SW 1271 (cell line): Measurements from ENCODE around the gene HIVEP2.

Experiments used
- DNase-seq, 2 experiments: peaks; one replicate each; lab custom pipeline; 2025; lab: John Stamatoyannopoulos, UW

Gene HIVEP2

GRCh38 chr6:142925575-142926110 is 19.3 kb downstream of the HIVEP2 start:
- DNase-seq = no peak

GRCh38 chr6:142918339-142919042 is 26.5 kb downstream of the HIVEP2 start:
- DNase-seq = no peak

GRCh38 chr6:142916881-142917280 is 28.1 kb downstream of the HIVEP2 start:
- no peak for DNase-seq

- DNase-seq = no peak
These were observed 29.9 kb downstream of the HIVEP2 start for GRCh38 chr6:142914937-142915697.

DNA sequence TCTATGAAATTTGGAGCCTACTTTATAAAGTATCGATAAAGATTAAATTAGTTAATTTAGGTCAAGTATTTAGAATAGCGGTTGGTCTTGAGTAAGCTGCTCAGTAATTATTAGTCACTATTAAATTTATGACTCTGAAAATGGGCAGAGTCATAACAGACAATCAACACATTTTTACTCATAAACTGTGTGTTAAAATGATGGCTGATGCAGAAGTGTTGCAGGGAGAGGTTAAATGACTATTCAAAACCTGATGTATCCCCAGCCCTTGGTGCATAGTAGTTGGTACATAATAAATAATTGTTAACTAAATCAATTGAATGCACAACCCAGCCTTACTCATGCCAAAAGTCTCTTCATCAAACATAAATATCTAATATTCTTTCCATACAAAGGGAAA is 30.6 kb downstream of the HIVEP2 start:
- DNase-seq = no peak

DNA sequence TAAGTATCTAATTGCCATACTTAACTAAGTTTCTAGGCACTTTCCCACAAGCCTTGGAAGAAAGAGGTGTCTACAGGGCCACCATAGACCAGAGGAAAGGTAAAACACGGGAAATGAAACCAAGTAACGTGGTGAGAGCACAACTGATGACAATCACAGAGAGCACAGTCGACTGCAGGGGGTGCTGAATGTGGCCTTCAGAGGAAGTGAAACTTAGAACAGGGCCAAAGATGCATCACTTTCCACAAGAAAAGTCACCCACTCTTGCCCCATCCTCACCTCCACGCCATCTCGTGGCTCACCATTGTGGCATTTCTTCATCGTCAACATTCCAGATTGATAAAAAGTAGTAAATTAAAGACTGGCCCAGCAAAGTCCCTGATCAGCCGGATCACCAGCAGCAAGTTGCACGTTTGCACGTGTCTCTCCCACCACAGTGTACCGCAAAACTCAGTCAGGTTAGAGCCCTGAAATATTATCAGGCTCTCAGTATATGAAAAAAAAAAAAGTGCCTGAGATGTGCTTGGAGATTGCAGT is 31.4 kb downstream of the HIVEP2 start:
- DNase-seq = no peak

DNA sequence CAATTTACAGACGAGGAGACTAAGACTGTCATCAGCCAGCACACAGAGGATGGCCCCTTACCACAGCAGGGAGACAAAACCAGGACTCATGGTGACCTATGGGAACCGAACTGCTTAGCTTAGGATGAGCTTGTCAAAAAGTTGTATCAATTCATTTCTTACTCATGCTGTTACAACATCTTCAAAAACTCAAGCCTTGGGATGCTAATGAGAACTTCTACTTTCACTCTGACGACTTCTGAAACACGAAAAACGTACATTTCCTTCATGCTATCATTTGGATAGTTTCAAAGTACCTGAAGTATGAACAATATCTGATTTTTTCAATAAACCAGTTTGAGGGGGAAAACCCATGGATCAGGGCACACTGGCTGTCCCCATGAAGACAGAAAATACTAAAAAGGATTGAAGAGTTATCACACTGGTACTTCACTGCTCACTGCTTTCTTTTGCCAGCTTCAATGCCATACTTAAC is 31.9 kb downstream of the HIVEP2 start:
- no peak for DNase-seq

- no peak for DNase-seq
These were observed 32.9 kb downstream of the HIVEP2 start for GRCh38 chr6:142912125-142912524.

DNA sequence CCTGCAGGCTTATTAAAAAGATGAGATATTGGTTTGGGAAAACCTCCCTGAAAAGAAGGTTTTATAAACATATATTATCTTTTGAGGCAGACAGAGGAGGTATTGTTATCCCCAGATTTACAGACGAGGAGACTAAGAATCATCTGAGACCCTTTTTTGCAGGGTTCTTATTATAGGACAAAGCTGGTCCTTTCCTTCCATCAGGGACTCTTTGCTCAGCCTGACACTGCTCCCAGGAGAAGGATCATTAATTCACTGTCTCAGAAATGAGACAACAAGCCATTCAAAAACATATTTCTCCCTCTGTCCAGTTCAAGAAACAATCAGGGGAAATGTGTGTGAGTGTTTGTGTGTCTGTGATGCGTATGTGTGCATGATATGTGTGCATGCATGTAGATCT is 33.5 kb downstream of the HIVEP2 start:
- no peak for DNase-seq

DNA sequence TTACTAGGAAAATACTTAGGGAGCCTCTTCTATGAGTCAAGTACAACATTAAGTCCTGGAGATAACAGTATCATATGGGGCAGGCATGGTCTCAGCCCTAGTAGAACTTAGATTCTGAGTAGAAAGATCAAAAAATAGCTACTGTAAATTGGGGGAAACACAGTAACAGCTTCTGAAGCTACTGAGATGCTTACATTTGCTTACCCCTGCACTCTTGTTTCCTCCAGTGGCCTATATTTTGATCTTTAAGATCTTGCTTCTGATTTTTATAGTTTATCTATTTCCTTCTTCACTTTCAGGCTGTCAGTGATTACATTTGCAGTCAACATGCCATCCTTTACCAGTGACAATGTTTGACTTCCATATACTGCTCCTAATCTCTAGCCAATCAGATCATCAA is 35.3 kb downstream of the HIVEP2 start:
- no peak for DNase-seq

- no peak for DNase-seq
These were observed 36.7 kb downstream of the HIVEP2 start for GRCh38 chr6:142908235-142908634.

- no peak for DNase-seq
These were observed 37.4 kb downstream of the HIVEP2 start for GRCh38 chr6:142907544-142907943.

DNA sequence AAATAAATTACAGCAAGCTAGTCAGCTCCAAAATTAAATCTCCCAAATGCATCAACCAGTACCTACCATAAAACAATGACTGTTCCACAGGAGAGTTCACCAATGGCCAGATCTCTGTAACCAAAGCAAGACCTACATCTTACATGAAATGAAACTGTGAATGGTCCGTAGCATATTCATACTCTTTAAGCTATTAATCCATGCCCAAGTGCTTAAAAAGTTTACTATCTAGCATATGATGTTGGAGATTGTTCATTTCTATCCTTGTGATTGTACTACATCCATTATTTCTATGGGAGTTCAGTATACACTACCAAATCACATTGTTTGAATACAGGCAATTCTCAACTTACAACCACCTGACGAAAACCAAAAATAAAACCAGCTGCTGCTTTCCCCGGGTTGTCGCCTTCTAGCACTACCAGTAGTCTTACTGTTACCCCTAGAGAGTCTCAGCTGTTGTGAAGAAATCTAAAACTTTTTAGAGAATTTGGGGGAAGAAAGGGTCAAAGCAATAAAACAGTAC is 38.0 kb downstream of the HIVEP2 start:
- DNase-seq = no peak

DNA sequence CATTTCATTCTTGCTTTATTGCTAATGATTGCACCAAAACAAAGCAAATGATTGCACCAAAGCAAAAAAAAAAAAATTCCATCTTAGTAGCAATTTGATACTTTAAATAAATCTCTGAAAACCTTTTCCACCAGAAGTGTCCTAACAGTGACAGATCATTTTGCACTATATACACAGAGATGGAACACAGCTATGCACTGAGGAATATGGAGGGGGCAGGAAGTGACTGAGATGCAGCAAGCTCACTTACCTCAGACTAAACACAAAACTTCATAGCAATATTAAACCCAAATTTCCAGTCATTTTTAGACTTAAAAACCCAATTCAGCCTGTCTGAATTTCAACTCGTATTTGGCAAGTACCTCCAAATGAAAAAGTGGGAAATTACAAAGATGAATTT is 41.2 kb downstream of the HIVEP2 start:
- peak in 1 of 2 experiments; percentile 35 for DNase-seq

DNA sequence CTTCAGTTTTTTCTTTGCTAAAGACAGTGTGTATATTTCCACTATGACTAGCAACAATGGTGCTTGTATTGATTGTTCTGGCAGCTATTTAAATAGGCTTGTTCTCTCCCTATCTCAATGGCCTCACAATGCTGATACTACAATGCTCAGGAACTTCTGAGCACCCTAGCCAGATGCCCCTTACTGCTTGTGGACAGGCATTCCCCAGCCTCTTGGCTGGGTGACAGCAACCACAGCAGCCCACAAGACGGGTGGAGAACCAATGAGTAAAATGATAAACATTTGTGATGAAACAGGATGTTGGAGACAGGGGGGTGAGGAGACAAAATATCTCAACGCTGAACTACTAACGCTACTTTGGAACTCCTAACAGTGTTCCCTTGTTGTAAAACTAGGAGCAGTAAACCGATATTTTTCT is 42.3 kb downstream of the HIVEP2 start:
- DNase-seq = peak; percentile 91 to 97

DNA sequence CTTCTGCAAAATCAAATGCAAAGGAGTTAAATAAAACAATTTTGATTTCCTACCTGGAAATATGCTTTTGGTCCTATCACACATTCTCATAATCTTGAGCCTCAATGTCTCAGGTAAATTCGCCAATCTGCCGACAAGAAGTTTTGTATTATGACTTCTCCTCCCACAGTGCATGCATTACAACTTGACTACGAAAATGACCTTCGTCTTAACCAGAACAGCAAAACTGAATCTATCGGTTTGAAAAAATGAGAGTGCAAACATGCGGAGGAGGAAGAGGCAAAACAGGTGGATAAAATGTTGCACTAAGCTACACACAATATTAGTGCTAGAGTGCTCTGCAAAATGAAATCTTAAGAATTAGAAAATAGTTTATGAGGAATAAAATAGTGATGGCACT is 43.4 kb downstream of the HIVEP2 start:
- no peak for DNase-seq

DNA sequence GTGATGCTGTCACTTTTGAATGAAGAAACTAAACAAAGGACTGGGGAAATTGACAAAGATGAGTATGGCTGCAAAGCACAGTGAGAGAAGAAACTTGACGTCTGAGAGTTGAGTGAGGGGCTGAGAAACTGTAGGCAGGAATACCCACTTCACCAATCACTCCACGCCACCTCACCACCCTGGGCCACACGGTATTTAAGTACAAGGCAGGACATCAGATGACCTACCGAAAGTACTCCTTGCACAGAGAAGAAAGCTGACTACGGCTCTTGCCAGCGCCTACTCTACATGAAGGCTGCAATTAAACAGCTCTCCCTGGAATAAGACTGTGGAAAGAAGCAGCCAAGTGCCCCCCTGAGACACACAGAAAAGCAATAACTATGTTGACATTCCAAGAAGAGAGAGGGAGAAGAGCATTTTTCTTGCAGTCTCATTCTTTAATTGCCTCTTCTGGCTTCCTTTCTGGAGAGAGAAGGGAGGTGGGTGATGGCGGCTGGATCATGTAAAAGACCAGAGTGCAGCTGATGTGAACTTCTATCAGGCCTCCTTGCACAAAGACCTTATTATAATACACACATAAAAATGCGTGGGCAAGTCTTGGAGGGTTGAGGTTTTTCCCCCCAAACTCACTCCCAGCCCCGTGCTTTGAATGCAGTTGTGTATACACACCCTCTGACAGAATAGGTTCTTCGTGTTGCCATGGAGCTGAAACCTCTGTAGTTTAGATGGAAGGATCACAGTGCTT is 44.6 kb downstream of the HIVEP2 start:
- no peak for DNase-seq

- no peak for DNase-seq
These were observed 45.8 kb downstream of the HIVEP2 start for GRCh38 chr6:142898927-142899895.

GRCh38 chr6:142897659-142898058 is 47.3 kb downstream of the HIVEP2 start:
- no peak for DNase-seq

DNA sequence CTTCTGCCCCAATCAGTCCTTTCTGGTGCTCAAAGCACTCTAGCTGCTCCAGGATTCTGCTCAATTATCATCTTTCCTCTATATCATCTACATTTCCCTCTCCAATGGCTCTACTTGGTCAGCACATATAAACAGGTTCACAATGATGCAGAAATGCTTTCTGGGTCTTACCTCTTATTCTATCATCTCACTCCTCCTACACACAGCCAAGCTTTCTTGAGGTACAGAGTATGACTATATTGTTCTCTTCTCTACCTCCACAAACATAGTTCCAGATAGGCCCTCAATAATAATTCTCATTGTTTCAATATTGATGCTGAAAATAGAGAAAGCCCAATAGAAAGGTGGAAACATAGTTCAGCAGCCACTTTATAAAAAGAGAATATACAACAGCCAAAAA is 48.2 kb downstream of the HIVEP2 start:
- no peak for DNase-seq

DNA sequence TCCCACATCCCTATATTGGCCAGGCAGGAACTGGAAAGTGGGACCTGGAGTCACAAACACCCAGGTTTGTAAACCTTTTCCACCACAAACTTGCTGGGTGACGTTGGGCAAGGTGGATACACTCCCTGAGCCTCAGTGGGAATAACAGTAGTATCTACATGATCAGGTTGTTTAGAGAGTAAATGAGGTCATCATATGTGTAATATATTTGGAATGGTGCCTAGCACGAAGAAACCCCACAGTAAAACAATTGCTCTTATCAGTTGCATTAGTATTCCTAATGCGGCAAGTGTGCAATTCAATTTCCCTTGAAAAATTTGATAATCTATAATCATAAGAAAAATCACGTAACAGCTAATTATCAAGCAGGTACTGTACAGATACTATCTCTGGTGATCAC is 51.9 kb downstream of the HIVEP2 start:
- DNase-seq = peak in 1 of 2 experiments; percentile 14
